CD4-positive, alpha-beta T cell (primary cell): ENCODE measurements around the gene ILK. TPM values are rescaled to one million over a fixed set of nuclear protein-coding genes. Genes with fewer than 3 reads are reported as not detected.

Source experiments
- ATAC-seq: fragments of 200-7000 bp; cut with Tn5 transposase; one replicate; pipeline ENCODE4 v1.10.0; 2022; ENCODE audit warnings: mild to moderate bottlenecking; ENCODE audit not compliant: poor library complexity
- CTCF ChIA-PET: fragments of 350-600 bp; sonication (Branson Sonifier 250); formaldehyde crosslinking; loops from one replicate; lab custom pipeline; 2021; ENCODE audit warnings: antibody characterized with exemption, inconsistent platforms; lab: Charles Lee
- POLR2A ChIA-PET: fragments of 350-600 bp; sonication (Branson Sonifier 250); formaldehyde crosslinking; loops from one replicate; lab custom pipeline; 2021; ENCODE audit warnings: antibody characterized with exemption, inconsistent platforms; lab: Charles Lee
- DNase-seq, 14 experiments: peaks; one replicate each; pipeline ENCODE4 v3.0.0-alpha.2; 2013 to 2020; ENCODE audit warnings: mixed read lengths in 2 of 14
- H3K27ac ChIP-seq, 2 donors: one replicate each; pipeline versions ENCODE4 v1.5.1 to v1.7.0; 2013; ENCODE audit warnings: low read length in 2 of 2, low read depth in 1 of 2, mild to moderate bottlenecking in 1 of 2
- H3K27me3 ChIP-seq, 2 experiments: 1 replicate in 1 of 2; 2 replicates in 1 of 2; pipeline versions ENCODE4 v1.6.1 to v1.7.0; 2013; ENCODE audit warnings: low read length in 2 of 2, control low read depth in 1 of 2, mild to moderate bottlenecking in 1 of 2, moderate library complexity in 1 of 2; ENCODE audit not compliant: insufficient read depth in 2 of 2, control insufficient read depth in 1 of 2
- H3K36me3 ChIP-seq: one replicate; pipeline ENCODE4 v1.6.1; 2013; ENCODE audit warnings: low read length, control low read depth; ENCODE audit not compliant: insufficient read depth
- H3K4me1 ChIP-seq: one replicate; pipeline ENCODE4 v1.6.1; 2013; ENCODE audit warnings: low read length, control low read depth; ENCODE audit not compliant: insufficient read depth
- H3K4me3 ChIP-seq: one replicate; pipeline ENCODE4 v1.5.1; 2013; ENCODE audit warnings: mild to moderate bottlenecking, low read length, moderate library complexity
- H3K9me3 ChIP-seq, 2 experiments: 1 replicate in 1 of 2; 2 replicates in 1 of 2; pipeline versions ENCODE4 v1.6.1 to v1.7.0; 2013; ENCODE audit warnings: low read length in 2 of 2, mild to moderate bottlenecking in 2 of 2, control low read depth in 1 of 2, moderate library complexity in 1 of 2; ENCODE audit not compliant: control insufficient read depth in 1 of 2, insufficient read depth in 1 of 2
- H3K27ac Mint-ChIP-seq: one replicate; pipeline ENCODE4 v1.8.0; 2020; ENCODE audit warnings: mixed read lengths
- H3K27me3 Mint-ChIP-seq: one replicate; pipeline ENCODE4 v1.8.0; 2021; ENCODE audit warnings: mixed read lengths
- H3K36me3 Mint-ChIP-seq: one replicate; pipeline ENCODE4 v1.8.0; 2021; ENCODE audit warnings: low read depth, mixed read lengths
- H3K4me1 Mint-ChIP-seq: one replicate; pipeline ENCODE4 v1.8.0; 2021; ENCODE audit warnings: low read depth, mixed read lengths
- H3K4me3 Mint-ChIP-seq: one replicate; pipeline ENCODE4 v1.8.0; 2020; ENCODE audit warnings: mild to moderate bottlenecking, mixed read lengths
- H3K9me3 Mint-ChIP-seq: one replicate; pipeline ENCODE4 v1.8.0; 2020; ENCODE audit warnings: mixed read lengths
- CTCF ChIP-seq: fragments of 200-600 bp; IDR thresholded peaks from one replicate; pipeline ENCODE4 v1.8.0; 2022; ENCODE audit warnings: antibody characterized with exemption, mild to moderate bottlenecking
- intact Hi-C, 2 experiments: fragments of 100-400 bp; cut with DNase I in 1 of 2; cut with micrococcal nuclease in 1 of 2; formaldehyde crosslinking; loops; one replicate each; pipeline versions ENCODE4 v1.15.1 to v1.9.0; 2023 to 2025; cut with DNase I, micrococcal nuclease
- total RNA-seq, 174 experiments: library from RNA in 2 of 174; stranded (reverse) in 2 of 174; gene quantifications; one replicate each; pipeline ENCODE4 v1.2.3 and lab custom pipeline; 2021 to 2026

The ILK gene
- total RNA-seq, 2 experiments from 2014 or later: 19.2 to 21.0 TPM

DNA sequence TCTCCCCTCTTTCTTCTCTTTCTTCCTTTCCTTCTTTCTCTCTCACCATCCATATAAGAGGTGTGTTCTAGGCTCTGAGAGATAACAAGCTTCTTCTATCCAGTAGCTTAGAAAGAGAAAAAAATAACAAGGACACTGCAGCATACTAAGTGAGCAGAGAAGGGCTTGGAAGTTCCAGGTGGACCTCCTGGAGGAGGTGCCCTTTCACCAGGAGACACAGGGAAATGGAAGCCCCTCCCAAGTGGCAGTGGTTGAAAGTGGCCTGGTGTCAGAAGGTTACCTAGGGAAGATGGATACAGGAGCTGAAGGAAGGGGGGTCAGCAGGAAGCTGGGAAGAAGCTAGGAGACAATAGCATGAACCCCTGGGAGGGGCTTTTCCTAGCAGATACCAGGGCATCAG lies 46.5 kb downstream of the ILK start:
- Histone ChIP-seq H3K9me3 (no peaks in the 10 kb centered on the region), H3K4me1 (peaks cover 57% of the 10 kb centered on the region), H3K4me3 (no peak overlapping the region), H3K27me3 (no peaks in the 10 kb centered on the region), H3K36me3 (no peaks in the 10 kb centered on the region), H3K27ac (peak overlapping the region in 1 of 2 donors; percentile 5)
- intact Hi-C loops: no loop called here
- POLR2A ChIA-PET: interaction anchor here (1.0 to 5.1 kb wide), 3 partner anchors 18 to 38 kb away, joined by 5 to 40 read pairs (median 6); partner anchors contain the start of genes MRPL17 and TAF10
- no peak for DNase-seq
- CTCF ChIA-PET: interaction anchor here (1.2 to 2.4 kb wide), 2 partner anchors 32 to 33 kb away, joined by 3 to 12 read pairs; partner anchors contain the start of gene MRPL17
- Mint-ChIP-seq H3K4me3 (no peak overlapping the region), H3K27me3 (no peaks in the 10 kb centered on the region), H3K9me3 (no peaks in the 10 kb centered on the region), H3K36me3 (no peaks in the 10 kb centered on the region), H3K4me1 (no peaks in the 10 kb centered on the region), H3K27ac (no peak overlapping the region)
- no peak for ATAC-seq
- no peak for TF ChIP-seq CTCF

DNA sequence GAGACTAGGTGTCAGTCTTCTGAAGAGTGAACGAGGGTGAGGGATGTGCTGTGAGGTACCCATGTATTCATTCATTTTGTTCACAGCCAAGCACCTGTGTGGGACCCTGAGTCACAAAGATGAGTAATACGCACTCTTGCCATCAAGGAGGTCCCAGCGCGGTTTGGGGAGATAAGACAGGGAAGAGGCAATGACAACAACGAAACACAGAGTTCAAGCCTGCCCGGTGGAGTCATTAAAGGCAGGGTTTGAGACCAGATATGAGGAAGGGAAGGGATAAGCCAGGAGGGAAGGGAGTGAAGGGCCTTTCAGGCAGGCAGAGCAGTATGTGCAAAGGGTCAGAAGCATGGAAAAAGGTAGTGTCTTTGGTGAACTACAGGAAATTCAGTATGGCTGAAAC lies 47.4 kb downstream of the ILK start:
- Histone ChIP-seq H3K27ac (no peak overlapping the region), H3K4me1 (peaks cover 52% of the 10 kb centered on the region), H3K9me3 (no peaks in the 10 kb centered on the region), H3K36me3 (no peaks in the 10 kb centered on the region), H3K27me3 (no peaks in the 10 kb centered on the region), H3K4me3 (no peak overlapping the region)
- Mint-ChIP-seq H3K9me3 (no peaks in the 10 kb centered on the region), H3K27me3 (no peaks in the 10 kb centered on the region), H3K4me1 (no peaks in the 10 kb centered on the region), H3K4me3 (no peak overlapping the region), H3K27ac (no peak overlapping the region), H3K36me3 (no peaks in the 10 kb centered on the region)
- intact Hi-C loops: no loop called here
- POLR2A ChIA-PET: no interaction called here
- ATAC-seq (no peak), DNase-seq (peak in 1 of 14 experiments; percentile 50)
- CTCF ChIA-PET: interaction anchor here (2.4 kb wide), 1 partner anchor 32 kb away, joined by 12 read pairs; the partner anchor contains the start of gene MRPL17
- no peak for TF ChIP-seq CTCF

GRCh38 chr11:6652182-6652581 lies 48.6 kb downstream of the ILK start:
- TF ChIP-seq CTCF: no peak
- ATAC-seq (no peak), DNase-seq (no peak)
- no peak overlapping the region for H3K4me3 ChIP-seq
- Mint-ChIP-seq H3K9me3 (no peaks in the 10 kb centered on the region), H3K27me3 (no peaks in the 10 kb centered on the region), H3K4me3 (no peak overlapping the region), H3K27ac (no peak overlapping the region), H3K36me3 (no peaks in the 10 kb centered on the region), H3K4me1 (peaks cover 12% of the 10 kb centered on the region)
- intact Hi-C loops: no loop called here
- H3K36me3 ChIP-seq: no peaks in the 10 kb centered on the region
- H3K27ac ChIP-seq: no peak overlapping the region
- H3K9me3 ChIP-seq: no peaks in the 10 kb centered on the region
- H3K27me3 ChIP-seq: no peaks in the 10 kb centered on the region
- ChIA-PET POLR2A (interaction anchor here (1.1 kb wide), 2 partner anchors 13 to 40 kb away, joined by 3 read pairs; partner anchors contain the start of gene TAF10), CTCF (interaction anchor here (1.1 kb wide), 1 partner anchor 16 kb away, joined by 4 read pairs; no protein-coding TSS in a partner anchor)
- H3K4me1 ChIP-seq: peaks cover 44% of the 10 kb centered on the region
